ENCODE results near the gene DUT.

DNA sequence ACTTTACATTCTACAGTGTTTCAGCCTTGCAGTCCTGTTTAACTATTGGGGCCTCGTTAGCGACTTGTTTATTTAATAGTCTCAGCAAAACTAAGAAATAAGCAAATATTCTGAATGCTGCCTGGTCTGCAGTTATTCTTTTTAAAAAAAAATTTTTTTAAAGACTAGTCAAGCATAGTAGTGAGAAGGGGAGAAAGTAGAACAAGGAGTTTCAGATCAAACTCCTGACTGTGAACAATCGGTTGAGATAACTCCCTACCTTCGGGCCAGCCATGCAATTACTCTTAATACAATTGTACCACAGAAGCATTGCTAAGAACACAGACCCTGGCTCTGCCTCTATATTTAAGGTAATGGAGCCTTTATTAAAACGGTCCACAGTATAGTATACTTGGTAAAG is 5.8 kb upstream of the DUT start:
- TF ChIP-seq, protein P1, sequence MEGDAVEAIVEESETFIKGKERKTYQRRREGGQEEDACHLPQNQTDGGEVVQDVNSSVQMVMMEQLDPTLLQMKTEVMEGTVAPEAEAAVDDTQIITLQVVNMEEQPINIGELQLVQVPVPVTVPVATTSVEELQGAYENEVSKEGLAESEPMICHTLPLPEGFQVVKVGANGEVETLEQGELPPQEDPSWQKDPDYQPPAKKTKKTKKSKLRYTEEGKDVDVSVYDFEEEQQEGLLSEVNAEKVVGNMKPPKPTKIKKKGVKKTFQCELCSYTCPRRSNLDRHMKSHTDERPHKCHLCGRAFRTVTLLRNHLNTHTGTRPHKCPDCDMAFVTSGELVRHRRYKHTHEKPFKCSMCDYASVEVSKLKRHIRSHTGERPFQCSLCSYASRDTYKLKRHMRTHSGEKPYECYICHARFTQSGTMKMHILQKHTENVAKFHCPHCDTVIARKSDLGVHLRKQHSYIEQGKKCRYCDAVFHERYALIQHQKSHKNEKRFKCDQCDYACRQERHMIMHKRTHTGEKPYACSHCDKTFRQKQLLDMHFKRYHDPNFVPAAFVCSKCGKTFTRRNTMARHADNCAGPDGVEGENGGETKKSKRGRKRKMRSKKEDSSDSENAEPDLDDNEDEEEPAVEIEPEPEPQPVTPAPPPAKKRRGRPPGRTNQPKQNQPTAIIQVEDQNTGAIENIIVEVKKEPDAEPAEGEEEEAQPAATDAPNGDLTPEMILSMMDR (IDR thresholded peaks at IDR 0.05; ENCODE audit: low read length) = no peak
- TF ChIP-seq EZH2 (optimal IDR thresholded peaks at IDR 0.05; ENCODE audit: low read depth, low read length) = no peak
- TF ChIP-seq EZH2phosphoT487 (IDR thresholded peaks at IDR 0.05; ENCODE audit: low read length) = no peak
